Medulla oblongata (tissue), 1 donor: Measurements from ENCODE around the gene PLK3.
"Not testable (repeated sequence)": the region's sequence is repeated elsewhere in the genome, so short reads cannot be mapped to it uniquely, and the experiment has no call there.

Experiments
- DNase-seq: peaks from one replicate; pipeline ENCODE4 v3.0.0-alpha.2; 2015; ENCODE audit errors: extremely low spot score

Gene PLK3

DNA sequence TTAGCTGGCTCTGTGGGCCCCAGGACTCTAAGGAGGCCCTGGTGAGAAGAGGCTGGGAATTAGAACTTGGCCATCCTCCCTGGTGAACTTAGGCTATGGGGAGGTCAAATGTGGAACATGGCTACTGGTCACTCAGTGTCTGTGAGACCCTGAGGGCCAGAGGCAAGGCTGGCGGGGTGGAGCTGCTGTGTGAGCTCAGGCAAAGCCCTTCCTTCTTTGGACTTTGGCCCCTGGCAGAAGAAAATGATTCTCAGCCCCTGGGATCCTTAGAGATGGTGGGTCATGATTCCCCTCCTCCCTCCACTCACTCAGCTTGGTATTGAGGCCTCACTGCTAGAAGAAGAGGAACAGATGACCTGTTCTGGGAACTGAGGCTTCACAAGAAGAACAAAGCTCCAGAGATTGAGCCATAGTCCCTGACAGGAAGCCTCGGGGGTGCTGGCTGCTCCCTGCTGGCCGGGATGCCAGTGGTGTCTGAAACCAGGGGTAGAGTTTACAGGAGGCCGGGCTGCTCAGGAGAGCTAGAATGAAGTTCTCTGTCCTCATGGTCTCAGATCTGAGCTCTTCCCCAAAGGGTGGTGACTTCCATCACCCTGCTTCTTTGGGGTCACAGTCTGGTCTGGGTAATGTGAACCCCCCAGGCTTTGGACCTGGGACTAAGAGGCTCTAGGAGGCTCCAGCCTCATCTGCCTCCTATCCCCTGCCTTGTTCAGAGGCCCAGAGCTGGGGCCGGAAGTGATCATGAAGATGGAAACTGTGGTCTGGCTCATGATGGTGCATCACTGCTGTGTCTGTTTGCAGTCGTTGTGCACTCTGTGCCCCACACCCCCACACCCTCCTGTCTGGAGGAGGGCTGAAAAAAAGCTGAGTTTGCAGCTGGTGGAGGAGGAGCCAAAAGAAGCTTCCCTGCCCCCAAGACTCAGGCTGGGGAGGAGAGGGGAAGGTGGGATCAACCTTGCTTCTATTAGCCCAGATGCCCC, 9.1 kb downstream of the PLK3 start:
- peak; percentile 65 for DNase-seq

DNA sequence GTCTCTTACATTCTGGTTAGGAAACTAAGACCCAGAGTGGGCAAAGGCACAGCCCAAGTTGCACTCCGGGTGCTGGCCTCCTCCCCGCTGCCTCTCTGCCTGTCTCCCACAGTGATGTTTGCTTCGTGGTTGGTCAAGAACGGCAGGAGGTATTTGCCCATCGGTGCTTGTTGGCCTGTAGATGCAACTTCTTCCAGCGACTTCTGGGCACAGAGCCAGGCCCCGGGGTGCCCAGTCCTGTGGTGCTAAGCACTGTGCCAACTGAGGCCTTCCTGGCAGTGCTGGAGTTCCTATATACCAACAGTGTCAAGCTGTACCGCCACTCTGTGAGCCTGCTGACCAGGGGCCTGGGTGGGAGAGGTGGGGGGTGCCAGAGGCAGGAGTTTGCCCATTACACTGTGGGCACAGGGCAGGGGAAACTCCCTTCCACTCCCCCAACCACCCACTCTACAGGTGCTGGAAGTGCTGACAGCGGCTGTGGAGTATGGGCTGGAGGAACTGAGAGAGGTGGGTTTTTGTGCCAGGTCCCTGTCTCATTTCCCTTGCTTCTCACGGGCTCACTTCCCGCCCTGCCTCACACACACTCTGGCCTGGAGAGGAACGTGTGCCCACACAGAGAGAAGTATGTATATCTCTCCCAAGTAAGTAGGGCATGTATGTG, 10.1 kb downstream of the PLK3 start:
- DNase-seq = peak; percentile 69

DNA sequence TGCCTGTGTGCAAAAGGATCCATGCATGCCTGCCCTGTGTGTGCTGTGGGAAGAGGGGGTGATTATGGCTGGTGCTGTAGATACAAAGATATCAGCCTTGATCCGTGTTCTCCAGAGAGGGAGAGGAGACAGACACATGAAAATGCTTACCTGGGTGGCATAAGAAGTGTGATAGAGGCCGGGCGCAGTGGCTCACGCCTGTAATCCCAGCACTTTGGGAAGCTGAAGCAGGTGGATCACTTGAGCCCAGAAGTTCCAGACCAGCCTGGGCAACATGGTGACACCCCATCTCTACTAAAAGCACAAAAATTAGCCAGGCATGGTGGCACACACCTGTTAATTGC, 10.6 kb downstream of the PLK3 start:
- not testable (repeated sequence) for DNase-seq

DNA sequence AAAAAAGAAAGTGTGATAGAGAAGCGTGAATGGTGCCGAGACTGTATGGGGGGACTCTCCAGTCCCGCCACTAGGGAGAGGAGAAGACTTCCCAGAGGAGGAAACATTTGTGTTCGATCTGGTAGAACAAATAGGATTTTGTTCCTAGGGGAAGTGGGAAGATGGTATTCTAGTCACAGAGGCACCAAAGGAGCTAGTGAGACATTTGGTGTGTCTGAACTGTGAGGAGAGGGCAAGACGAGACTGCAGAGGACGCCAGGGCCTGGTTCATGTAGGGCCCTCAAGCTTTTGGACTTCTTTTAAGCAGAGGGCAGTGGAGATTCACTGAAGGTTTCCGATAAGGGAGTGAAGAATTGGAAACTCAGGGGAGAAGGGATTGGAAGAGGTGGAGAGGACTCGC, 11.1 kb downstream of the PLK3 start:
- no peak for DNase-seq

DNA sequence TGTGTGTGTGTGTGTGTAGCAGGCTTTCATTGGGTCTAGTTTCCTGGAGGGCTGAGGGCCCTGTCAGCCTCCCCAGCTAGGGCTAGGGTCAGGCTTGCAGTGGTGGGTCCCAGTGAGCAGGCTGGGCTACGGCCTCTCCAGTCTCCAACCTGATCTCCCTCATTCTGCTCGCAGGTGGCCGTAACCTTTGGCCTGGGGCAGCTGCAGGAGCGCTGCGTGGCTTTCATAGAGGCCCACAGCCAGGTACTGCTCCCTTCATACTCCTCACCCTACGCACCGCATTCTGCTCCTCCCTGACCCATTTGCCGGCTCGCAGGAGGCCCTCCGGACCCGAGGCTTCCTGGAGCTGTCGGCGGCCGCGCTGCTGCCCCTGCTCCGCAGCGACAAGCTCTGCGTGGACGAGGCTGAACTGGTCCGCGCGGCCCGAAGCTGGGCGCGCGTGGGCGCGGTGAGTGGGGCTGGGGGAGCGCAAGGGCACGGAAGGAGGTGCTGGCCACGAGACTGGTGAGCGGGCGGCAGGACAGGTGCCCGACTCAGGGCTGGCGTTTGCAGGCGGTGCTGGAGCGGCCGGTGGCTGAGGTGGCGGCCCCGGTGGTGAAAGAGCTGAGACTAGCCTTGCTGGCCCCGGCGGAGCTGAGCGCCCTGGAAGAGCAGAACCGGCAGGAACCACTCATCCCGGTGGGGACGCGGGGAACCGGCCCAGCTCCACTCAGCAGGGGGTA, 12.8 kb downstream of the PLK3 start:
- peak; percentile 19 for DNase-seq

DNA sequence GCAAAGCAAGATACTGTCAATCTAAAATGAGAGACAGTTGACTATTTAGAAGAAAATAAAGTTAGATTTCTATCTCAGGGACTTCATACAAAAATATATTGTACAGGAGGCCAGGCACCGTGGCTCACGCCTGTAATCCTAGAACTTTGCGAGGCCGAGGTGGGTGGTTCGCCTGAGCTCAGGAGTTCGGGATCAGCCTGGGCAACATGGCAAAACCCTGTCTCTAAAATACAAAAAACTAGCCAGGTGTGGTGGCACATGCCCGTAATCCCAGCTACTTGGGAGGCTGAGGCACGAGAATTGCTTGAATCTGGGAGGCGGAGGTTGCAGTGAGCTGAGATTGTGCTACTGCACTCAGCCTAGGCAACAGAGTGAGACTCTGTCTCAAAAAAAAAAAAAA, 15.7 kb downstream of the PLK3 start:
- not testable (repeated sequence) for DNase-seq

DNA sequence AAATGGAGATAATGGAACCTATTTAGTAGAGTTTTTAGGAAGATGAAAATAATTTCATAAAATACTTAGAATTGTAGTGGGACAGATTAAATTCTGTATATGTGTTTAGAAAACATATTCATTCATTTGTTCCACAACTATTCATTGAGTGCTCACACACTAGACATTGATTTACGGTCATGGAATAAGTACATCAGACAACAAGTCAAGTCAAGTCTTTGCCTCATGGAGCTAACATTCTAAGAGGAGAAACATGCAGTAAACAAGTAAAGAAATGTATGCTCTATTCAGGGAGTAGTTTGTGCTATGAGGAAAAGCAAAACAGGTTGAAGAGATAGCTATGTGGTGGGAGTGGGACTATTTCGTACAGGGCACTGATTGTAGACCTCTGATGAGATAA, 17.1 kb downstream of the PLK3 start:
- DNase-seq = no peak

DNA sequence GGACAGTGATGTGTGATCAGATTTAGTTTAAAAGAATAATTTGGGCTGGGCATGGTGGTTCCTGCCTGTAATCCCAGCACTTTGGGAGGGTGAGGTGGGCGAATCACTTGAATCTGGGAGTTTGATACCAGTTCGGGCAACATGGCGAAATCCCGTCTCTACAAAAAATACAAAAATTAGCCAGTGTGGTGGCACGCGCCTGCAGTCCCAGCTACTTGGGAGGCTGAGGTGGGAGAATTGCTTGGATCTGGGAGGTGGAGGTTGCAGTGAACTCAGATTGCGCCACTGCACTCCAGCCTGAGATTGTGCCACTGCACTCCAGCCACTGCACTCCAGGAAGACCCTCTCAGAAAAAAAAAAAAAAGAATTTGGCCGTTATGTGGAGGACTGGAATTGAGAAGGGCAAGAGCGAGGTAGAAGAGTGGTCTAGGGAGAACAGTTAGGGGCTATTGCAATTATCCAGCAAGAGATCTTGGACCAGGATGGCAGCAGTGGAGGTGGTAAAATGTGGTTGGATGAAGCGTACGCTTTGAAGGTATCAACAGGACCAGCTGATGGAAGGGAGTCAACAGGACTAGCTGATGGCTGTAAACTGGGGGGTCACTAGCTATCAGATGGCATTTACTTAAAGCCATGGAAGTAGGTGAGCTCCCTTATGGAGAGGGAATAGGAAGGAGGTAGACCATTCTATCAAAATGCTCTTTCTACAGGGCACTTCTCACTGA, 17.8 kb downstream of the PLK3 start:
- DNase-seq = no peak

DNA sequence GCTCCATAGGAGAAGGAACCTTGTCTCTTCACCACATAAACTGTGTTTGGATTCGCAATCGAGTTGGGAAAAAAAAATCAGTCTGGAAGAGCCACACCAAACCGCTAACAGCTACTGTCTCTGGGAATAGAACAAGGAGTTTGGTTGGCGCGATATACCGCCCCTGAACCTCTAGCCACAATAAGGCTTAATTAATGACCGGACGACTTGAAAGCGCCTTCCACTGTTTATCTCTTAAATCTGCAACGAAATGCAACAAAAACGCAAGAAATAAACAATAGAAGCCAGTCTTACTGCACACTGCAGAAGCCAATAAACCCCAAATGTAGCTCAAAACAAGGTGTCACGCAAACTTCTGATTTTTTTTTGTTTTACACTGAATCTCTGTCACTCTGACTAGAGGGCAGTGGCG, 19.0 kb downstream of the PLK3 start:
- DNase-seq = no peak

DNA sequence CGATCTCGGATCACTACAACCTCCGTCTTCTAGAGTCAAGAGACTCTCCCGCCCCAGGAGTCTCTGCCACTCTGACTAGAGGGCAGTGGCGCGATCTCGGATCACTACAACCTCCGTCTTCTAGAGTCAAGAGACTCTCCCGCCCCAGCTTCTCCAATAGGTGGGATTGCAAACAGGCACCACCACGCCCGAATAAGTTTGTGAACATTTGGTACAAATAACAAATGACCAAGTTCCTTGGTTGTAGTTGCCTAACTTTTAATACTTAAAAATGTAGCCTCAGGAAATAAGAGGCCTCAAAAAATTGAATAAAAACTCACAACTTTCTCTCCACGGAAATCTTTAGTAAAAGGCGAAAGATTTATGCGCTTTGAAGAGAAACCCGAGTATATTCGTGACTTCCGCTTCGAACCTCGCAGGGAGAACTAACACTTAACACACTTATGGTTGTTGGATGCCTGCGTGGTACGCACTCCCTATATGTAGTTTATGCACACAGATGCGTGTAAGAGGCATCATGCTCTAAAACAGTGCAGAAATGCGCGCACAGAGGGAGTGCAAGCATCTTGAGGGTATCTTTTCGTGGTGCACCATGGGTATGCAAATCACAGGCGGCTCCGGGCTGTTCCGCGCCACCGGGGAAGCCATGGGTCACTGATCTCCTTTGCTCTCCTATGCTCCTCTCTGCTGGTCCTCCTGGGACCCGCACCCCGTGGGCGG, 19.6 kb downstream of the PLK3 start:
- peak; percentile 87 for DNase-seq

DNA sequence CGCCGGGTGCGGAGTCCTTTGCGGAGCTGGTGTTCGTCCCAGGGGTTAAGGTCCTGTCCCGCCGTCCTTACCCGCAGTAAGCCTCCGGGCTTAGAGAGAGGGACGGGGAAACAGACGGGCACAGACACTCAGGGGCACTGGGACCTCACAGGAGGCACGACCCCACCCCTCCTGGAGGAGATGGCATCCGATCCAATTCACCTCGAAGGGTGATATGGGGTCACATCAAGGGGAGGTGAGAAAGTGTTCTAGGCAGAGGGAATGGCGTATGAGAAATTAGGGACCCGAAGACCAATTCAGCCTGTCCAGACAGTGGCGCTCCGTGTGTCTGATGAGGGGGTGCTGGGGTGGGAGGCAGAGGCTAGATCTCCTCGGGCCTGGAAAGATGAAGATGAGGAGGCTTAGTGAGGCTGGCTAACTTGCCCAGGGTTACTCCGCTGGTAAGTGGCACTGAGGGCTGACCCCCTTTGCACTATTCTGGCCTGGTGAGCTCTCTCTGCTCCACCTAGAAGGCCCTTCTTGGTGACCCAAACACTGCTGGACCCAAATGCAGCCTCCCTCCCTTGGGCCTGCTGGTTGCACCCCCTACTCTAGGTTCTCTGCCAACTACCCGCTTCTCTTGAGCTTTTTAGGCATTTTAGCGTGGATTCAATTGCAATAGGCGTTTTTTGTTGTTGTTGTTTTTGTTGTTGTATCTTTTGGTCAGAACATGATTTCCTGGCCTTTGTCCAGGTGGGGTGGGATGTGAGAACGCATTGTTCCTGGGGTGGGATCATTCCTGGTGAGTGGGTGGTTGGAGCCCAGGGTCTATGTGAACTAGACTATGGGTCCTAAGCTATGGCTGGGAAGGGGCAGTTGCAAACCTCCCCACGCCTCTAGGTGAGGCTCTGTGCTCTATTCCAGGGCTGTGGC, 20.4 kb downstream of the PLK3 start:
- no peak for DNase-seq

DNA sequence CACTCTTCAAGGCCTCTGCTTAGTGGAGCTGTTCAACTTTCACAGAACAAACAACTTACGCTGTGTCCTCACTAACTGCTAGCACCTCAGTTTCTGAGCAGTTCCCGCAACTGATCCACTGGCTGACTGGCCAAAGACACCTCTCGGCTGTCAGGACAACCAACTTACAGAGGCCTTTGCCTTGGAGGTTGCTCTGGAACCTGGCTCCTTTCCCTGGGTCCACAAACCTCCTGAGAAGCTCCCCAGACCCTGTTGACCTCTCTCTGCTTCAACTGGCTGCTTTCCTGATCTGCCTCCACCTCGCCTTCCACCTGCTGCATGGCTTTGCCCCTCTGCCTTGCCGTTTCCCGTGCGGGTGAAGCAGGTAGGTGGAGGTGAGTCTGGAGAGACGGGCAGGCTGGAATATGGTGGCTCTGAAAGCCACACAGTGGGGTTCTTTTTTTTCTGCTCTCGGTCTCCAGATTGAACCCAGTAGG, 21.1 kb downstream of the PLK3 start:
- no peak for DNase-seq

DNA sequence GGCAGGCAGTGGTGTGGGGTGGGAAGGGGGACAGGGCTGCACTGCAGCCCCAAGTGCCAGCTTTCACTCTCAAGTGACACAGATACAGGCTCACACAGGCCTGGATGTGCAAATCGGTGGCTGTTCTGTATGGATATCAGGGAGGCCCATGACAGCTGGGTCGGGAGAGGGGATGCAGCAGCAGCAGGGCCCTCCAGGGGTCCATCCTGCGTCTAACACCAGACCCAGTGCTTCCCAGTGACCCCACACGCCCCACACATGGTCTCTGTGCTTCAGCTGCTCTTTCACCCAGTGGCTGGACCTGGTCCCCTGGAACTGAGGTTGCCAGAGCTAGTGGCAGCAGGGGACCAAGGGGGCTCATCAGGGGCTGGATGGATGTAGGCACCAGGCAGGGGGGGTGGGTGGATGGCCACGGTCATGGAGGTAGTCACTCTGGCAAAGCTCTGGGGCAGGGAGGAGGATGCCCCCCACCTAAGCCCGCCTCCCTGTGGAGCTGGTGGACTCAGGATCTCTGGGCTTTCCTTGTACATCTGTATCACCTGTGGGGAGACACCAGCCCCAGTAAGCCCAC, 22.0 kb downstream of the PLK3 start:
- DNase-seq = no peak

DNA sequence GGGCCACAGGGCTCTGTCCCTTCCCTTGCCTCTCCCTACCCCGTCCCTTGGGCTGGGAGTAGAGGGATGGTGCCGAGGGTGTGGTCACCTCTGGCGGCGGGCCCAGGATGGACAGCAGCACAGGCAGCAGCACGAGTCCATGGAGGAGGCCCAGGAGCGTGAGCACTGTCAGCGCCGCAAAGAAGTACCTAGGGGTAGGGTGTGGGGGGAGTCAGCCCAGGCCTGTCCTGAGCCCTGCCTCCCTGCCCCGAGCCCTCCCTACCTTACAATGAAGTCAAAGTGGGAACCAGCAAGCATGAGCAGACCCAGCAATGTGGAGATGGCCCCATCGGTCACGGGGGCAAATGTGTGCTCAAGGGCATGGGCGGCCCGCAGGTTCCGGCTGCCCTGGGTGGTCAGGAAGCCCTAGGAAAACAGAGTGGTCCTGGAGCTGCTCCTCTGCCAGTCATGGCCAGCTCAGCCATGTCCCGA, 22.8 kb downstream of the PLK3 start:
- DNase-seq = no peak

DNA sequence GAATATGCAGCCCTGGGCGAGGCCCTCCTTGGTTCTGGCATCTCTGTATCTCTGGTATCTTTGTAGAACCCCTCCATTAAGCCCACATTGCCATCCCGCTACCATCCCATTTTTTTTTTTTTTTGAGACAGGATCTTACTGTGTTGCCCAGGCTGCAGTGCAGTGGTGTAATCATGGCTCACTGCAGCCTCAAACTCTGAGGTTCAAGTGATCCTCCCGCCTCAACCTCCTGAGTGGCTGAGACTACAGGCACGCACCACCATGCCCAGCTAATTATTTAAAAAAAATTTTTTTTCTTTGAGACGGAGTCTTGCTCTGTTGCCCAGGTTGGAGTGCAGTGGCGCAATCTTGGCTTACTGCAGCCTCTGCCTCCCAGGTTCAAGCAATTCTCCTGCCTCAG, 24.2 kb downstream of the PLK3 start:
- DNase-seq = not testable (repeated sequence)

DNA sequence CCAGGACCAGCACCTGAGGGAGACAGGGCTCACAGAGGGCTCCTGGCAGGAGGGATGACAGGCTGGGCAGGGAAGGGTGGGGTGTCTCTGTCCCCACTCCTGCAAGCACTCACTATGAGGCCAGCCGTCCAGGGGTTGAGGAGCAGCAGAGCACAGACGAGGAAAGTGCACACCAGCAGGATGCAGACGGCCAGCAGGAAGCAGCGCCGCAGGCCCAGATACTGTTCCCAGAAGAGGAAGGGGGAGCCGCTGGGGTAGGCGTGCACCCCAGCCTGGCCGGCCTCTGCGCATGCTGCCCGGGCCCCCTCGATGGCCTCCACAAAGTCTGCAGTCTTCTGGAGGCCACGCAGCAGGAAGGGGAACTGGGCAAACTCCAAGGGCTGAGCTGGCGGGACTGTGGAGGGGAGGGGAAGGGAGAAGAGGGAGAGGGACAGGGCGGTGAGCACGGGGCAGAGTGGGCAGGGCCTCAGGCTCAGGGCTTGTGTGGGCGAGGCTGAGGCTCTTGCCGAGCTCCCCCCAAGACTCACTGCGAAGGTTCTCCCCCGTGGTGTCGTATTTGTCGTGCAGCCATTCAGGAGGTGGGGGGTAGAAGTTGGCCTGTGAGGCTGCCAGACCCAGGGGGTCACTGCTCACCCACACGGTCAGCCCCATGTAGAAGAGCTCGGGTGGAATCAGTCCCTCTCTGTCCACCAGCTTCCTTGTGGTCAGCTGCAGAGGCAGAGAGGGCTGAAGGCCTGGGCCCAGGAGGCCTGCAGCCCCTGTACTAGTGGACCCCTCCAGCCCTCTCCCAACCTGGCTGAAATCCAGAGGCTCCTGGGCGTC, 26.4 kb downstream of the PLK3 start:
- DNase-seq = peak; percentile 77

DNA sequence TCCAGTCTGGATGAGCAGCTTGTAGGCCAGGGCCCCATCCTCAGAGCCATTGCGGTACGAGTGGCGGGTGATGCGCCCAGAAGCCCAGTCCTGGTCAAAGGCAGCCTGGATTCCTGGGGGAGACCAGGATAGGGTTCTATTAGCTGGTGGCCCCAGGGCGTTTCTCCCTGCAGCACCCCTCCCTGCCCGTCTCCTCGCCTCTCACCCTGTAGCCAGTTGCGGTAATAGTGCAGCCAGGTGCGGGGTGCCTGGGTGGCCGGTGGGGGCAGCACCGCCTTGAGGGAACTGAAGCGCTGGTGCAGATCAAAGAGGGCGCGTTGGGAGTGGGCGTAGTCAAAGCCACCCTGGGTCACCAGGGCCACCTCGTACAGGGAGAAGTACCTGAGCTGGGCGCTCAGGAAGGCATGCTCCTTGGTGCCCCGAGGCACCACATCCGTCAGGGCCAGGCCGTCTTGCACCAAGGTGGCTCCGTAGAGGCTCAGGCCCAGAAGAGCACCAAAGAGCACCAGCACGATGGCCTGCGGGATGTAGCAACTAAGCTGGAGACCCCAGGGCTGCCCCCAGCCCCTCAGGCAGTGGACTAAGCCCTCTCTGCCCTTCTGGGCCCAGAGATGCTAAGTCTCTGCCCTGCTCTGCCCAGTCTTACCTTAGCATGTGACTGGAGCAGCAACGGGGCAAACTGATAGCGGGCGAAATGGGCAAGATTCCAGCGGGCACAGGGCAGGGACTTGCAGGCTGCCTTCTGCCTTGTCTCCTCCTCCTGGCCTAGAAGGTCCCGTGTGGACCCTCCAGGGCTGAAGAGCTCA, 27.2 kb downstream of the PLK3 start:
- no peak for DNase-seq
